ENCODE results near the gene PRELID3B. TPM values are rescaled to one million over a fixed set of nuclear protein-coding genes. Genes with fewer than 3 reads are reported as not detected.

Gene PRELID3B
- total and polyA plus RNA-seq, 8 donors = 49.6 to 63.1 (median 55.3) TPM

DNA sequence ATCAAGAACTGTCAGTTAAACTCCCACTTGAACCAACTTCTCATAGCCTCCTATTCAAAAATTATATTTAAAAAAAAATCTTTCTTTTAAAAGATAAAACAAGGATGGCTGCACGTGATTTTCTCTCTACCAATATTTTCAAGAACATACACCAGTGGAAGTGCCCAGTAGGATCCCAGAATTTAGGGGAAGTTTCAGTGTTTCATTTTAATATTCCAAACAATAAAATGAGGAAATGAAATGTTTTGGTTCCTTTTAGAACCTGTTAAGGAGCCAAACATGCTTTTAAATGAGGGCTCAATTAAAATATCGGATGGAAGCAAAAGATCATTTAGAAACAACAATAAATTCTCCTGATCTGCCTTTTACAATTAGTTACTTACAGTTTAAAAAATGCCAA, 26.4 kb upstream of the PRELID3B start:
- intact Hi-C loops (cut with DNase I) = no loop called here
- no peaks in the 10 kb centered on the region for H3K36me3 ChIP-seq
- ATAC-seq = no peak
- no peak for TF ChIP-seq CTCF (IDR thresholded peaks at IDR 0.05)
- no peaks in the 10 kb centered on the region for H3K9me3 ChIP-seq
- H3K27ac ChIP-seq = no peak overlapping the region
- peaks cover 0 to 32% of the 10 kb centered on the region in 2 donors for H3K27me3 ChIP-seq
- DNase-seq = no peak
- no peak overlapping the region for H3K4me3 ChIP-seq
- peaks cover 1 to 3% of the 10 kb centered on the region in 2 donors for H3K4me1 ChIP-seq

DNA sequence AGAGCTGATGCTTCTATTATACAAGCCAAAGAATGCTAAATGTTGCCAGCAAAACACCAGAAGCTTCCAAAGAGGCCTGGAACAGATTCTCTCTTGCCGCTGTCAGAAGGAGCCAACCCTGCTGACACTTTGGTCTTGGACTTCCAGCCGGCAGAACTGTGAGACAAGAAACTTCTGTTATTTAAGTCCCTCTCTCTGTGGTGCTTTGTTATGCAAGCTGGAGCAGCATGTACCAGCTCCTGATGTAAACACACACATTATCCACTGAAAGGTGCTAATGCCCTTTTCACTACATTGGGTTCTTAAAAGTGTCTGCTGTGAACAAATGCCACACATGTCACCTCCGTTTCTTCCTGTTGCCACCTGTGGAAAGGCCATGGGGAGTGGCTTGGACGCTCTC, 25.9 kb upstream of the PRELID3B start:
- DNase-seq = no peak
- no peak for TF ChIP-seq CTCF (IDR thresholded peaks at IDR 0.05)
- intact Hi-C loops (cut with DNase I) = no loop called here
- Histone ChIP-seq H3K27ac (no peak overlapping the region), H3K4me3 (no peak overlapping the region), H3K36me3 (no peaks in the 10 kb centered on the region), H3K27me3 (peaks cover 0 to 32% of the 10 kb centered on the region in 2 donors), H3K9me3 (no peaks in the 10 kb centered on the region), H3K4me1 (peaks cover 3 to 6% of the 10 kb centered on the region in 2 donors)
- ATAC-seq = no peak

DNA sequence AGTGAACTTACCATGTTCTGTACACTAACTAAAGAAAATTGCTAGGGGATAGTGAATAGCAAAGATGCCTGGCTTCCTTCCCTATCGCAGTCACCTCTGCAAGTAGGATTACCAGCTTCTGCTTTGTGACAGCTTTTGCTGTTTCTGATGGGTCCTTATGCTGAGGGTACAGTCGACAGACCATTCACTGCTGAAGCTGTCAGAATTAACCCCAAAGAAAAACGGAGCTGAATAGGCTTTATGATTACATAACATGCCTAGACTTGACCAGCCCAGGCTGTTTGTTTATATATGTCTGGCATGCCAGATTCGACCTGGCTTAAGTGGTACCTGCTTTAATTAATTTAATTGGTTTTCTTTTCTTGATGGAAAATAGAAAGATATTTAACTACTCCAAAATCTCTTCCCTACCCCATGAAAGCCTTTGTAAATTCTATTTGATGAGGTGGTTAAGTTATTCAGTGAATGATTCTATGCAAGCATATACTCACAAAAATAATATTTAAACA, 21.7 kb upstream of the PRELID3B start:
- Histone ChIP-seq H3K9me3 (no peaks in the 10 kb centered on the region), H3K4me3 (no peak overlapping the region), H3K4me1 (peaks cover 0 to 6% of the 10 kb centered on the region in 2 donors), H3K27me3 (peaks cover 0 to 27% of the 10 kb centered on the region in 2 donors), H3K36me3 (no peaks in the 10 kb centered on the region), H3K27ac (no peak overlapping the region)
- no peak for TF ChIP-seq CTCF (IDR thresholded peaks at IDR 0.05)
- ATAC-seq = no peak
- intact Hi-C loops (cut with DNase I) = no loop called here
- DNase-seq = no peak

DNA sequence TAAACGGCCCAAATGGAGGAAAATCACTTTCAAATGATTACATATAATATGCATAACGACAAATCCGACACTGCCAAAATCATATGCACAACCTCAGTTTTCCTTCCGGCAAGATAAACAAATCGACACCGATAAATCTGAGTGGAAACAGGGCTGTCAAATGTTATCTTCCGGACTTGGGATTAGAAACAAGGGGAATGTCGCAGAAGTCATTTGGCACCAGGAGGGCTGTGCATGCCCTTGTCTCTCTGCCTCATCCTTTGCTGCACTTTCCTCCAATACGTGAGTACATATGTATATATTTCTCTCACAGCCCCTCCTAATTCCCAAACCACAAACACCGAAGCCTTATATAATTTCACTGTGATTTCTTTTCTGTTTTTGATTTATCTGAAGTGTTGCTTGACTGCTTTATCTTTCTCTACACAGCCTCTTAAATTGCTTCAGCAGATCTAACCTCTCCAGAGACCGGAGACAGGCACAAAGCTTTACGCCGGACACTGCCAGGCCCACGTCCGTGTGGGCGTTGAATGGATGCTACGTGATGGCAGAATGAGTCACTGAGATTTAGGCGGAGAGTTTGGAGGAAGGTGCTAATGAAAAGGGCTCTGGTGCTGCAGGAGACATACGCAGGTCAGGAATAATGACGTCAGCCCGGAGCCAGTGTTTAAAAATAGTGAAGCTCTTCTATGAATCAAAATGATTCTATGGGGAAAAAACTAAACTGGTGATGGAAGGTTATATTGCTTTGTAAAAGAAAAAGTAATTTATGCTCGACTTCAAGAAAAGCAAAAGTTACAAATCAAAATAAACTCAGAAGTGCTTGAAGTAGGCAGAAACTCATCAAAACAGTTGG, 21.0 kb upstream of the PRELID3B start:
- Histone ChIP-seq H3K4me3 (no peak overlapping the region), H3K9me3 (no peaks in the 10 kb centered on the region), H3K27me3 (peaks cover 0 to 27% of the 10 kb centered on the region in 2 donors), H3K4me1 (peaks cover 0 to 6% of the 10 kb centered on the region in 2 donors), H3K27ac (no peak overlapping the region), H3K36me3 (no peaks in the 10 kb centered on the region)
- intact Hi-C loops (cut with DNase I) = no loop called here
- DNase-seq (no peak), ATAC-seq (peak; percentile 46)
- TF ChIP-seq CTCF (IDR thresholded peaks at IDR 0.05) = no peak

- Histone ChIP-seq H3K9me3 (no peaks in the 10 kb centered on the region), H3K4me3 (no peak overlapping the region), H3K36me3 (no peaks in the 10 kb centered on the region), H3K27ac (no peak overlapping the region), H3K27me3 (peaks cover 0 to 27% of the 10 kb centered on the region in 2 donors), H3K4me1 (peaks cover 0 to 6% of the 10 kb centered on the region in 2 donors)
- TF ChIP-seq CTCF (IDR thresholded peaks at IDR 0.05) = no peak
- no peak for DNase-seq
- intact Hi-C loops (cut with DNase I) = no loop called here
- ATAC-seq = no peak
These were observed 19.5 kb upstream of the PRELID3B start for GRCh38 chr20:59062081-59062480.
